Endodermal cell (in vitro differentiated cells): ENCODE data around the gene SLIT3. TPM values are rescaled to one million over a fixed set of nuclear protein-coding genes. Genes with fewer than 3 reads are reported as not detected.

Experiments
- DNase-seq: peaks from one replicate; pipeline ENCODE4 v3.0.0-alpha.2; 2017
- H3K27ac ChIP-seq: 2 replicates; pipeline ENCODE4 v1.5.1; 2013; ENCODE audit warnings: mild to moderate bottlenecking, low read depth, low read length, moderate library complexity
- H3K27me3 ChIP-seq: 2 replicates; pipeline ENCODE4 v1.6.1; 2013; ENCODE audit warnings: mild to moderate bottlenecking, low read length, moderate library complexity; ENCODE audit not compliant: insufficient read depth, control insufficient read depth, poor library complexity, severe bottlenecking
- H3K36me3 ChIP-seq: 2 replicates; pipeline ENCODE4 v1.7.0; 2013; ENCODE audit warnings: mild to moderate bottlenecking, low read length, moderate library complexity; ENCODE audit not compliant: control insufficient read depth, insufficient read depth
- H3K4me1 ChIP-seq: one replicate; pipeline ENCODE4 v1.7.0; 2013; ENCODE audit warnings: low read length; ENCODE audit not compliant: control insufficient read depth, insufficient read depth
- H3K4me3 ChIP-seq: 2 replicates; pipeline ENCODE4 v1.5.1; 2013; ENCODE audit warnings: mild to moderate bottlenecking, low read length, moderate library complexity
- H3K9ac ChIP-seq: 2 replicates; pipeline ENCODE4 v1.6.1; 2013; ENCODE audit warnings: mild to moderate bottlenecking, low read length, moderate library complexity; ENCODE audit not compliant: poor library complexity, severe bottlenecking; ENCODE audit errors: extremely low read depth
- H3K9me3 ChIP-seq: 2 replicates; pipeline ENCODE4 v1.6.1; 2013; ENCODE audit warnings: mild to moderate bottlenecking, low read length, moderate library complexity; ENCODE audit not compliant: control insufficient read depth
- H3K27ac Mint-ChIP-seq: 2 replicates; pipeline ENCODE4 v1.8.0; 2020; ENCODE audit warnings: mixed read lengths
- H3K27me3 Mint-ChIP-seq: 2 replicates; pipeline ENCODE4 v1.8.0; 2021; ENCODE audit warnings: mild to moderate bottlenecking, mixed read lengths; ENCODE audit not compliant: insufficient read depth
- H3K36me3 Mint-ChIP-seq: 2 replicates; pipeline ENCODE4 v1.8.0; 2020; ENCODE audit warnings: low read depth, mixed read lengths
- H3K4me1 Mint-ChIP-seq: 2 replicates; pipeline ENCODE4 v1.8.0; 2020; ENCODE audit warnings: mixed read lengths
- H3K4me3 Mint-ChIP-seq: 2 replicates; pipeline ENCODE4 v1.8.0; 2020; ENCODE audit warnings: mild to moderate bottlenecking, moderate library complexity, mixed read lengths
- H3K9me3 Mint-ChIP-seq: 2 replicates; pipeline ENCODE4 v1.8.0; 2020; ENCODE audit warnings: mild to moderate bottlenecking, mixed read lengths
- CTCF ChIP-seq: fragments of 200-600 bp; sonication (generic); conservative IDR thresholded peaks from 2 replicates; pipeline ENCODE4 v1.5.0; 2021; ENCODE audit warnings: antibody characterized with exemption, mild to moderate bottlenecking
- WGBS, 2 experiments: methylation state at CpG; one replicate each; pipeline versions ENCODE4 v1.1.5 to v1.1.7; 2013; ENCODE audit warnings: missing lambda C conversion rate in 2 of 2, mixed read lengths in 1 of 2; ENCODE audit not compliant: insufficient coverage in 1 of 2, insufficient read length in 1 of 2; 5-methylcytosine and 5-hydroxymethylcytosine counted together
- total RNA-seq, 2 donors: library from RNA; stranded (reverse); fragmentation: NEBNext Ultra II Directional in 1 of 2; extraction: Animal tissue kit (Norgen Biotek cat#: 25700) in 1 of 2; gene quantifications; 2 replicates in 1 of 2; 3 replicates in 1 of 2; pipeline ENCODE4 v1.2.1, GENCODE V29; 2021

SLIT3 gene
- total RNA-seq, 2 donors from 2014 or later, result 2.5 to 3.4 TPM

- DNase-seq, result no peak
Measured at GRCh38 chr5:168736281-168736831, 564.6 kb downstream of the SLIT3 start.

GRCh38 chr5:168734620-168735300 is 566.2 kb downstream of the SLIT3 start:
- H3K9me3 Mint-ChIP-seq, result no peaks in the 10 kb centered on the region
- Histone ChIP-seq H3K4me3 (no peak overlapping the region), H3K27ac (peak overlapping the region; percentile 49), H3K9ac (no peak overlapping the region), H3K36me3 (no peaks in the 10 kb centered on the region), H3K4me1 (no peaks in the 10 kb centered on the region), H3K9me3 (no peaks in the 10 kb centered on the region), H3K27me3 (no peaks in the 10 kb centered on the region)
- peaks cover 14% of the 10 kb centered on the region for H3K27me3 Mint-ChIP-seq
- DNase-seq, result no peak
- no peak overlapping the region for H3K27ac Mint-ChIP-seq
- H3K4me1 Mint-ChIP-seq, result no peaks in the 10 kb centered on the region
- TF ChIP-seq CTCF, result no peak
- no peaks in the 10 kb centered on the region for H3K36me3 Mint-ChIP-seq
- WGBS, 2 experiments, result 65 to 86% methylated on average over 7 of the region's 7 CpGs
- H3K4me3 Mint-ChIP-seq, result no peak overlapping the region

More at GRCh38 chr5:168736281-168736831, 564.6 kb downstream of the SLIT3 start:
- Histone ChIP-seq H3K4me3 (no peak overlapping the region), H3K27me3 (no peaks in the 10 kb centered on the region), H3K9me3 (no peaks in the 10 kb centered on the region), H3K36me3 (no peaks in the 10 kb centered on the region), H3K9ac (no peak overlapping the region), H3K4me1 (no peaks in the 10 kb centered on the region), H3K27ac (no peak overlapping the region)
- H3K27ac Mint-ChIP-seq, result no peak overlapping the region
- no peaks in the 10 kb centered on the region for H3K4me1 Mint-ChIP-seq
- peaks cover 4% of the 10 kb centered on the region for H3K27me3 Mint-ChIP-seq
- H3K9me3 Mint-ChIP-seq, result no peaks in the 10 kb centered on the region
- TF ChIP-seq CTCF, result no peak
- WGBS, 2 experiments, result 75 to 85% methylated on average over 1 of the region's 1 CpG
- H3K36me3 Mint-ChIP-seq, result no peaks in the 10 kb centered on the region
- no peak overlapping the region for H3K4me3 Mint-ChIP-seq

GRCh38 chr5:168734119-168734518 is 566.8 kb downstream of the SLIT3 start:
- 86% methylated on average over 1 of the region's 1 CpG; no CpG with 5 or more reads in 1 of the 2 experiments for WGBS, 2 experiments
- no peaks in the 10 kb centered on the region for H3K4me1 Mint-ChIP-seq

More at GRCh38 chr5:168734119-168734518, 566.8 kb downstream of the SLIT3 start:
- Mint-ChIP-seq H3K36me3 (no peaks in the 10 kb centered on the region), H3K27me3 (peaks cover 16% of the 10 kb centered on the region), H3K9me3 (no peaks in the 10 kb centered on the region), H3K4me3 (no peak overlapping the region), H3K27ac (no peak overlapping the region)
- H3K27me3 ChIP-seq, result no peaks in the 10 kb centered on the region
- H3K36me3 ChIP-seq, result no peaks in the 10 kb centered on the region
- TF ChIP-seq CTCF, result no peak
- H3K27ac ChIP-seq, result no peak overlapping the region
- no peak overlapping the region for H3K4me3 ChIP-seq
- no peak overlapping the region for H3K9ac ChIP-seq
- DNase-seq, result no peak
- H3K4me1 ChIP-seq, result no peaks in the 10 kb centered on the region
- no peaks in the 10 kb centered on the region for H3K9me3 ChIP-seq
